Erythroblast (primary cell): ENCODE measurements around the gene KRT33B.
A peak's percentile ranks its signal among the peaks of the same experiment; 100 is the strongest.

Experiments
- DNase-seq, 2 experiments: peaks; one replicate each; lab custom pipeline; 2025; lab: John Stamatoyannopoulos, UW
- GATA1 ChIP-seq: IDR thresholded peaks from 2 replicates; pipeline ENCODE4 v1.6.1; 2011; ENCODE audit warnings: low read depth, mild to moderate bottlenecking, control low read depth, low read length, moderate library complexity
- POLR2A ChIP-seq: IDR thresholded peaks from 2 replicates; pipeline ENCODE4 v1.6.1; 2011; ENCODE audit warnings: mild to moderate bottlenecking, low read length

Gene KRT33B

GRCh38 chr17:41369713-41370112 is at the start of gene KRT33B:
Gene KRT33B (minus strand): TSS chr17:41369813. CDS start chr17:41369750, 63 bp downstream.
- DNase-seq = no peak
- TF ChIP-seq GATA1 (no peak), POLR2A (no peak)

- DNase-seq = no peak
Observed at GRCh38 chr17:41418116-41418860, 48.7 kb upstream of the KRT33B start.

GRCh38 chr17:41417576-41418015 is 48.0 kb upstream of the KRT33B start:
- DNase-seq = peak in 1 of 2 experiments; percentile 18
- TF ChIP-seq POLR2A (no peak), GATA1 (no peak)

More at GRCh38 chr17:41418116-41418860, 48.7 kb upstream of the KRT33B start:
- TF ChIP-seq POLR2A = no peak
- no peak for TF ChIP-seq GATA1

GRCh38 chr17:41417127-41417526 is 47.5 kb upstream of the KRT33B start:
- no peak for DNase-seq
- TF ChIP-seq POLR2A = no peak
- no peak for TF ChIP-seq GATA1

- TF ChIP-seq GATA1 = no peak
- TF ChIP-seq POLR2A = no peak
- no peak for DNase-seq
Observed at GRCh38 chr17:41416479-41416878, 46.9 kb upstream of the KRT33B start.

- TF ChIP-seq GATA1 (no peak), POLR2A (no peak)
- no peak for DNase-seq
Observed at GRCh38 chr17:41415833-41416335, 46.3 kb upstream of the KRT33B start.

- no peak for TF ChIP-seq GATA1
- no peak for TF ChIP-seq POLR2A
- no peak for DNase-seq
Observed at GRCh38 chr17:41415411-41415810, 45.8 kb upstream of the KRT33B start.

GRCh38 chr17:41413982-41414381 is 44.4 kb upstream of the KRT33B start:
- TF ChIP-seq GATA1 (no peak), POLR2A (no peak)

GRCh38 chr17:41413353-41413957 is 43.8 kb upstream of the KRT33B start:
- TF ChIP-seq GATA1 = no peak
- no peak for TF ChIP-seq POLR2A
- DNase-seq = no peak

More at GRCh38 chr17:41413982-41414381, 44.4 kb upstream of the KRT33B start:
- no peak for DNase-seq

- TF ChIP-seq GATA1 (no peak), POLR2A (no peak)
- no peak for DNase-seq
Observed at GRCh38 chr17:41411072-41411840, 41.6 kb upstream of the KRT33B start.

GRCh38 chr17:41407226-41407625 is 37.6 kb upstream of the KRT33B start:
- DNase-seq = no peak
- no peak for TF ChIP-seq GATA1
- no peak for TF ChIP-seq POLR2A

- TF ChIP-seq GATA1 = no peak
- TF ChIP-seq POLR2A = no peak
- no peak for DNase-seq
Observed at GRCh38 chr17:41406205-41406604, 36.6 kb upstream of the KRT33B start.

- TF ChIP-seq GATA1 (no peak), POLR2A (no peak)
- DNase-seq = no peak
Observed at GRCh38 chr17:41404024-41404671, 34.5 kb upstream of the KRT33B start.
